ENCODE results near the gene STK24.
"Not testable (repeated sequence)": the region's sequence is repeated elsewhere in the genome, so short reads cannot be mapped to it uniquely, and the experiment has no call there.

STK24 gene
- 93.1 to 240 (median 134) reads per million in 17 experiments for total RNA-seq

DNA sequence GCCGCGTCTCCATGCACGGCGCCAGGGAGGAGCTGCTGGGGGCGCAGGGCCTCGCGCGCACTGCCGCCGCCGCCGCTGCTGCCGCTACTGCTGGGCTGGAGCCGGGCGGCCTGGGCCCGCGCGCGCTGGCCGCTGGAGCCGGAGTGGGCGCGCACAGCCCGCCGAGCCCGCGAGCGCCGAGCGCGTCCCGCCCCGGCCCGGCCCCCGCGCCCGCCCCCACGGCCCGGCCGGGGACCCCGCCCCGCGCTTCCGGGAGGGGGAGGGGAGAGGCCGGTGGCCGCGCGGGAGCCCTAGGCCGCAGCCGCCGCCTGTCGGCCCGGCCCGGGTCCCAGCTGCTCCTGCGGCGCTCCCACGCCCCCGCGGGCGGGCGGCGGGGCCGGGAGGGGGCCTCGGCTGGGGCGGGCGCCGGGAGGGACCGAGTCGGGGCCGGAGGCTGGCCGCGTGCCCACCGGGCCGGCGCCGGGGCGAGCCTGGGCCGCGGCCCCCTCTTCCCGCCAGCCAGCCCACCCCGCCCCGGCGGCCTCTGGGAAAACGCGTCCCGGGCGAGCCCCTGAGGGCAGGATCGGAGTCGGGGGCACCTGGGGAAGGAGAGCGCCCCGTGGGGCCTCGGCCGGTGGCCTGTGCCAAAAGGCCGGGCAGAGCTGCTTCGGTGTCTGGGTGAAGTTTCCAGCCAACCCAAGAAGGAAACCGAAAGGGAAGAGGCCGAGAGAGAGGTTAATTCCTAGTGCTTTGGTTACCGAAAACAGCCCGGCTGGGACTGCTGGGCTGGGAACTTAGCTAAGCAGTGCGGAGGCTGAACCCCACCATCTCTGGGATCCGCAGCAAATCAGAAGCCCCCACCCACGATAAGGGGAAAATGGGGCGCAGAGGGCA is at the start of gene STK24:
STK24 (minus strand) TSS at position 145 of the 873 bp plus-strand sequence. CDS start 321 bp downstream, outside the sequence.
- peak; percentile 83 to 97 (median 90) for DNase-seq

DNA sequence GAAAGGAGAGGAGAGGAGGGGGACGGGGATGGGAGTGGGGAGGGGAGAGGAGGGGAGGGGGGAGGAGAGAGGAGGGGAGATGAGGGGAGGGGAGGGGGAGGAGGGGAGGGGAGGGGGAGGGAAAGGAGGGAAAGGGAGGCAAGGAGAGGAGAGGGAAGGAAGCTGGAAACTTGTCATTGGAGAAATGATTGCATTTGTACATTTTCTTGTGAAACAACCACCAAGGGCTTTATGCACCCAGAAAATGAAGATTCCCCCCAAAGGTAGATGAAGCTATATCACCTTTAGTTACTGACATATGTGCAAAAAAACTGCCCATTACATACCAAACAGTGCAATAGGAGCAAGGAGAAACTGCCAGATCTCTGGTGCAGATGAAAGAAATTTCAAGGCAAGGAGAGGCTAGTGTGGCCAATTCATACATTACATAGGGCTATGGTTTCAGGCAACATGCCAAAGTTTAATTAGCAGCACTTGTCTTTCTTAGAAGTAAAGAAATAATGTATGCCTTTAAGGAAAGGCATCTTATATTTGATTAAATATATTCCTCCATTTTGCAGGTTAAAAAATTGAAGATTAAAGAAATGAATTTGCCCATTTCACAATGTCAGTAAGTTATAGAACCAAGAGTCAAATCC is 49.5 kb upstream of the STK24 start:
- DNase-seq, result no peak

DNA sequence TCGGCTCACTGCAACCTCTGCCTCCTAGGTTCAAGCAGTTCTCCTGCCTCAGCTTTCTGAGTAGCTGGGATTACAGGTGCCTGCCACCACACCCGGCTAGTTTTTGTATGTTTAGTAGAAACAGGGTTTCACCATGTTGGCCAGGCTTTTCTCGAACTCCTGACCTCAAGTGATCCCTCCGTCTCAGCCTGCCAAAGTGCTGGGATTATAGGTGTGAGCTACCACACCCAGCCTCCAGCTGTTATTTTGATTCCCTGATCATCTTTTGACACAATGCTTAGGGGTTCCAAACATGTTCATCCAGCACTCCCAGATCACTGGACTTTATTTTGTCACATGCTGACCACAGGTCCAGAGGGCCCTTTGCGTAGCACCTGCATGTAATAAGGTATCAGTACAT is 47.7 kb upstream of the STK24 start:
- not testable (repeated sequence) for DNase-seq

DNA sequence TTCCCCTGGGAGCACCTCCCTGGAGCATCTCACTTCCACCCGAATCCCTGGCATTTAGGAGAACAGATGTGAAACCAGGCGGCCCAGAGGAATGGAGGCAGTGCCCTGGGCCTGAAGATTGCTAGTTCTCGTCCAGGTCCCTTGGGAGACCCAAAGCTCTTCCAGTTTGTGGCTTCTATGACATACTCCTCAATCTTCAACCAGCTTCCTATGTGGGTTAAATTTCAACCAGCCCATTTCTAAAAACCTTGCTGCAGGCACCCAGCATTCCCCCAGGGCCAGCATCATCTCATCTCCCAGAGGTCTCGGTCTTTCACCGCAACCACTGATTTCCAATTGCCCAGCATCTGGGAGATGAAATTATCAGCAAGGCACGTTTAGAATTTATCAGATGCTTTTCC is 46.0 kb upstream of the STK24 start:
- no peak for DNase-seq

DNA sequence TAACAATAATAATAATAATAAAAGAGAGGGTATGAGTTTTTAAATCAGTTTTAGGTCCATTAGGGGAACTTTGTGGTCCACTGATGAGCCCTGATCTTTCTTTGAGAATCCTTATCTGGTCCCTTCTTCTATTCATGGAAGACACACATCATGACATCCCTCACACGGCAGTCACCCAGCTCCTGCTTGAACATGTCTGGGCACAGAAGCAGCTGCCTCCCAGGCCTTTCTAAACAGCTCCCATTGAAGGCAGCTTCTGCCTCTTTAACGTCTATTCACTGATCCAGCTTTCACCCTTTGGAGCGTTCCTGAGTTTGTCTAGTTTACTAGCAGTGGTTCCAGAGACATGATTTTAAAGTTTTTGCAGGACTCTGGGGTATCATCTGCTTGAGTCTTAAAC is 42.6 kb upstream of the STK24 start:
- no peak for DNase-seq

DNA sequence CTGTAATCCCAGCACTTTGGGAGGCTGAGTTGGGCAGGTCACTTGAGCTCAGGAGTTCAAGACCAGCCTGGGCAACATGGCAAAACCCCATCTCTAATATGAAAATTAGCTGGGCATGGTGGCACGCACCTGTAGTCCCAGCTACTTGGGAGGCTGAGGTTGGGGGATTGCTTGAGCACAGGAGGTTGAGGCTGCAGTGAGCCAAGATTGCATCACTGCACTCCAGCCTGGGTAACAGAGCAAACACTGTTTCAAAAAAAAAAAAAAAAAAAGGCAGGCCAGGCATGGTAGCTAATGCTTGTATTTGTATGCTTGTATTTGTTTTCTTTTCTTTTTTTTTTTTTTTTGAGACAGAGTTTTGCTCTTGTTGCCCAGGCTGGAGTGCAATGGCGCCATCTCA is 38.7 kb upstream of the STK24 start:
- not testable (repeated sequence) for DNase-seq

DNA sequence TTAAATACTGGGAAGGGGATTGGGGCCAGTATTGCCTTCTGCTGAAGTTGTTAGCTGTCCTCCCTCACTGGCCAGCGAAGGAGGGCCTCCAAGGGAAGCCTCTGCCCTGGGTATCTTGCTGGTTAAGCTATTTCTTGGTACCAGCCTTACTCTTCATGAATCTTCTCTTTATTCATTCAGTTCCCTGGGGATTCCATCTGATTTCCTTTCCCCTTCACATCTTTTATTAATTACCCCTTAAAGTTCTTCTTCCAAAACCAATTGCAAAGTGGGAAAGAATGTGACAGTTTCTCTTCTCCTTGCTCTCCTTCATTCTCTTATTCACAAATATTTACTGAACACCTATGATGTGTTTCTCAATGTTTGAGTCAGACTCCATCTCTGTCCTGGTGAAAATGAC is 36.7 kb upstream of the STK24 start:
- no peak for DNase-seq

DNA sequence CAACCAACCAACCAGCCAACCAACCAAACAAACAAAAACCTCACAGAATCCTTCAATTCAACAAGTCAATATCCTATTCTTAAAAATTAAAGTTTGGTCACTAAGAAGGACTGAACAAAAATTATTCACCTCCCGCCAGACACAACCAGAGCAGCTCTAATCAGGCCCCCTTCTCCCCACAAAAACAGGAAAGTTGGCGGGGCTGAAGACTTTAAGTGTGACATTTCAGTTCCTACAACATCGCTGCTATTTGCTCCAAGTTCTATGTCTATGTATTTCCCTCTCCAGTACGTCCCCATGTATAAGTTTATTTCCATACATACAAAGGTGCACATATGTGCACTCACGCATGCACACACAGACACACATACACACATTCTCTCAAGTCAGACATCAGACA is 32.8 kb upstream of the STK24 start:
- peak in 3 of 4 experiments; percentile 17 to 67 (median 42) for DNase-seq

DNA sequence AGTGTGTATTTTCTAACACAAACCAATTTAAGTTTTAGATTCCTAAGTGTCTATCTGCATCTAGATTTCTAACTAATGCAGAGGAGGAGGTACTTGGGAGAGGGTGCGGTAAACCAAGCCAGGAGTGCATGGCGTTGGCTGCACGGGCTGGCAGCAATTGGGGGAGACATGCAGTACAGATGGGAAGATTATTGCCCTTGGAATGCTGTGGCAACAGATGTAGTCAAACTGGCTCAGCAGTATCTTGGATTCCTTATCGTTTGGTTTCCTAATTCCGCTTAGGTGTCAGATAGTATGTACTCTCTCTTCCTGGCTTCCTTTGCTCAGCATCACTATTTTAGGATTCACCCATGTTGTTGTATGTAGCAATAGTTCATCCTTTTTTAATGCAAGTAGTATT is 29.4 kb upstream of the STK24 start:
- DNase-seq, result no peak

DNA sequence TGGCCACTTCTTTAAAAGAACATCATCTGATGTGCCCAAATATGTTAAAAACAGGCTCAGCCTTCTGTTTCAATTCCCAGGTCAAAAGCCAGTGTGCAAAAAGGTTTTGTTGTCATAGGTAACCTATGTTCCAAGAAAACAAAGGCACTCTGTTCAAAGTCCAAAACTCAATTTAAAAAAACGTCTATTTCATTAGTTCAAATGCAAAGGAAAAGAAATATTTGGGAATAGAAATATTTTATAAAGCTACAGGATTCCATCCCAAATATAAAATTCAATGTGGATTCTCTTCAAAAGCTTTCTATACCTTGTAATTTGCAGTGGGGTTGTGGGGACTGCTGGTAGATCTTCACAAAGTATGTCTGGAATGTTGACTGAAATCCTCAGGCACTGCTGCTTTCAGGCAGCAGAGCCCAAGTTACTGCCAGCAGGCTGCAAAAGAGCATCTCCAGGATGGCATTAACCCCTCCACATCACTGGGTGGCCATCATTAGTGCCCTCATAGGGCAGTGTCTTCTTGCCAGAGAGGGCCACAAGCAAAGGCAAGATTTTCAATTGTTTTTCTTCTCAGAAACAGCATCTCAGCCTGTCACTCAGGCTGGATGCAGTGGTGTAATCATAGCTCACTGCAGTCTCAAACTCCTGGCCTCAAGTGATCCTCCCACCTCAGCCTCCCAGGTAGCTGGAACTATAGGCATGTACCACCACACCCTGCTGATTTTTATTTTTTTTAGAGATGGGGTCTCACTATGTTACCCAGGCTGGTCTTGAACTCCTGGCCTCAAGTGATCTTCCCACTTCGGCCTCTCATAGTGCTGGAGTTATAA is 22.8 kb upstream of the STK24 start:
- no peak for DNase-seq

DNA sequence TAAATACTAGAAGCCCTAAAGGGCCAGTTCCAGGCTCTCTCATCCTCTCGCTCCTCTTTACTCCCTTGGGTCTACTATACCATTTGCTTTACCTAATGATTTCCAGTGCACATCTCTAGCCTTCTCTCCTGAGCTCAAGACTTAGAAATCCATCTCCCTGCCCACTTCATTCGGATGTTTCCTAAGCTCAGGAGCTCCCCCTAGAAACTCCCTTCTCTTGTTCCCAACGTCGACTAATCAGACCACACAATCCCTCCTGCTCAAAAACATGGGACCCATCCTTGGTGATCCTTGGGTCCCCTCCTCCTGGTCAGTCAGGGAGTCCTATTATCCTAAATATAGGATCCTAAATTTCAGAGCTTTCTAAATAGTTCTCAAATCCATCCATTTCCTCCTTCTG is 21.1 kb upstream of the STK24 start:
- DNase-seq, result peak in 1 of 4 experiments; percentile 9

DNA sequence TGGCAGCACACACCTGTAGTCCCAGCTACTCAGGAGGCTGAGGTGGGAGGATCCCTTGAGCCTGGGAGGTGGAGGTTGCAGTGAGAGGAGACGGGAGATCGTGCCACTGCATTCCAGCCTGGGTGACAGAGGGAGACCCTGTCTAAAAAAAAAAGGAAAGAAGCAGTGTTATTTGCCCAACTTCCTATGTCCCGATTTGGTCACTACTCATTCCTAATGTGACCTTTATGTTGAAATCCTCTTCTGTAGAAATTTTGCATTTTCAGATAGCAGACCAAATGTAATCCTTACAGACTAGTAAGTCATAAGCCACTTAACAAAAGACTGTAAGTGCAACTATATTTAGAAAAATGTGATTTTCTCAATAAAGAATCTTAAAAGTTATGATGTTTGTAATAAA is 18.2 kb upstream of the STK24 start:
- DNase-seq, result peak in 3 of 4 experiments; percentile 29 to 80 (median 80)

DNA sequence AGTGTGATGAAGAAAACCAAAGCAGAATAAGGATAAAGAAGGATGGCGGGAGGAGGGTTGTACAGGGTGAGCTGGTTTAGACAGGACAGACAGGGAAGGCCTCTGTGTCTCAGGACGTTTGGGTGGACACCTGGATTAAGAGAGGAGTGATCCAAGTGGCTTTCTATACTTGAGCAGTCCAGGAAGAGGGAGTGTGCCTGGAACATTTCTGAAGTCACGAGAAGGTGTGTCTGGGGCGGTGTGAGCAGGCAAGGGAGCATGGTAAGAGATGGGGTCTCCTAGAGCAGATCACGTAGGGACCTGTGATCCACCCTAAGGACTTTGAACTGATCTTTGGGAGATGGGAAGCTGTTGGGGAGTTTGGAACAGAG is 15.4 kb upstream of the STK24 start:
- DNase-seq, result no peak

DNA sequence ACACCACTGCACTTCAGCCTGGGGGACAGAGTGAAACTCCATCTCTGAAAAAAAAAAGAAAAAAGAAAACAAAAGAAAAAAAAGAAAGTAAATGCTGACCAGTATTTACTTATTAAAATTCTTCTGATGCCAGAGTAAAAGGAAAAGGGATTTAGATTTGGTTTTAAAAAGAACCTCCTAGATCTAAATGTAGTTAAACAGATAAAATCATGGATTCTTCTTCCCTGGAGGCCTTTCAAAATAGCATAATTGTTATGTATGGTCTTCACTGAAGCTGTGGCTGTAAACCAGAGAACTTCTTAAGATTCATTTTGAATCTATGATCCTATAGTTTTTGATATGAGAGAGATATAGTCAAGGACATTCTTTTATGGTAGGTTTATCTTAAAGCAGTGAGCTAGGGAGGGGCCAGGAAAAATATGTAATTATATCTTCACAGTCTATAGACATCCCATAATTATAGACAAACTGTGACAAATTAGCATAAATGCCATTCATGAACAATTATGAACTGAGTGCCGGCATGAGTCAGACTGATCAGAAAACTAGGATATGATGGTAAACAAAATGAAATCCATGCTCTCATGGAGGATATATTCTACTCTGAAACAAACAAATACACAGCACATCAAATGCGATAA is 14.9 kb upstream of the STK24 start:
- DNase-seq, result no peak

DNA sequence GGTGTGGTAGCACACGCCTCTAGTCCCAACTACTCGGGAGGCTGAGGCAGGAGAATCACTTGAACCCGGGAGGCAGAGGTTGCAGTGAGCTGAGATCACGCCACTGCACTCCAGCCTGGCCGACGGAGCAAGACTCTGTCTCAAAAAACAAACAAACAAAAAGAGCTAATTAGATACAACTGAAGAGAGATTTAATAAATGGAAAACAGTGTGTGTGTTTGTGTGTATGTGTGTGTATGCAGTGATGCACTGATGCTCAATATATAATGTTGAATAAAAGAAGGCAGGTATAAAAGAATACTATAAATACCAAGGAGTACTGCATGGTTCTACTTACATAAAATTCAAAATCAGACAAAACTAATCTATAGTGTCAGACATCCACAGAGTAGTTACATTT is 13.6 kb upstream of the STK24 start:
- not testable (repeated sequence) for DNase-seq

DNA sequence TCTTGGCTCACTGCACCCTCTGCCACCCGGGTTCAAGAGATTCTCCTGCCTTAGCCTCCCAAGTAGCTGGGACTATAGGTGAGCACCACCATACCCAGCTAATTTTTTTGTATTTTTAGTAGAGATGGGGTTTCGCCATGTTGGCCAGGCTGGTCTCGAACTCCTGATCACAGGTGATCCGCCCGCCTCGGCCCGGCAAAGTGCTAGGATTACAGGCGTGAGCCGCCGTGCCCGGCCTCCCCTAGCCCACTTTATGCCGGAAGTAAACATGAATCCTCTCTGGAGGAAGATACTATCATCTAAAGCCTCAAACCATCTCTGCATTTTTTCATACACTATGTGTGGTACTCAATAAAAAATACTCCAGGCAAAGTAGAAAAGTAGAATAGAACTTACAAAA is 12.6 kb upstream of the STK24 start:
- DNase-seq, result not testable (repeated sequence)

DNA sequence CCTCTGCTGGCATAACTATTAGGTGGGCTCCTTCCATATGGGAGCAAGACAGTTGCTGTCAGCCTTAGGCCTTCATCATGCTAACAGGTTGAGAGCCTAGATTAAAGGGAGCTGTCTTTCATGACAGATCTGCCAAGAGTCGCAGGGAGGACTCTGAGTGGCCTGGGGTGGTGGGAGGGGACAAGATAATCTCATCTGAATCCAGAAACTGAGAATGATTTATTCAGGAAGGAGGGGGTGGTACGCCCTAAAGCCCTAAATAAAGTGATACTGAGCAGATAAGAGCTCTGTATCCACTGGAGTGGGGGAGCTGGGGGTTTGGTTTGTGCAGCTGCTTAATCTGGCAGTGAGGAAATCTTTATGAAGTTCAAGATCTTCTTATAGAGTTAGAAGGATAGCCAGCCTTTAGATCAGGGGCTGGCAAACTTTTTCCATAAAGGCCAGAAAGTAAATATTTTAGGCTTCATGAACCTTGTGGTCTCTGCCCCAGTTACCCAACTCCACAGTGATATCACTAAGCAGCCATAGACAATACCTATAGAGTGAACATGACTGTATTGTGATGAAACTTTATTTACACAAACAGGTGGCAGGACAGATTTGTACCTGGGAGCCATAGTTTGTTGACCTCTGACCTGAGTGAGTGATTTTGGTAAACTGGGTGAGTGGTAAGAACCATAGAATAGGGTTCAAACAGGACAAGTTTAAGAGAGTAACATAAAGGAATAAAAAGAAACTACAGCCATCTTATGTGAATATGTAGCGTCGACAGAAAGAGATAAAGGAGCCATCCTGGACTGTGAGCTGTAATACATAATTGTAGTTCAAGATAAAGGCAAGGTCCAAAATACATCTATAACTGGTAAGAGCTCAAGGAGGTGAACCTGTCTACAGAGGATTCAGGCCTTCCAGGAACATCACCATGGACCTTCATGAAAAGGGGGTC is 9.8 kb upstream of the STK24 start:
- no peak for DNase-seq

DNA sequence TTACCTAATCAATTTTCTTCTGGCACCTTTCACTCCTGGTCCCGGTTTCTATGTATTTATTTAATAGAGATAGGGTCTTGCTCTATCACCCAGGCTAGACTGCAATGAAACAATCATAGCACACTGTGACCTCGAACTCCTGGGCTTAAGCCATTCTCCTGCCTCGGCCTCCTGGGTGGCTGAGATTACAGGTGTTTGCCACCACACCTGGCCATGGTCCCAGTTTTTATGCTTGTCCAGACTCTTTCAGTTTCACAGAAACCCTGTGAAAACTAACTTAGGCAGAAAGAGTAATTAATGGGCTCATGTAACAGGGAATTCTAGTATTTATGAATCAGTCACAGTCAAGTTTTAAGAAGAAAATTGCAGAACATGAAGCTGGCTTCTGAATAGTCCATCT is 9.0 kb upstream of the STK24 start:
- no peak for DNase-seq

DNA sequence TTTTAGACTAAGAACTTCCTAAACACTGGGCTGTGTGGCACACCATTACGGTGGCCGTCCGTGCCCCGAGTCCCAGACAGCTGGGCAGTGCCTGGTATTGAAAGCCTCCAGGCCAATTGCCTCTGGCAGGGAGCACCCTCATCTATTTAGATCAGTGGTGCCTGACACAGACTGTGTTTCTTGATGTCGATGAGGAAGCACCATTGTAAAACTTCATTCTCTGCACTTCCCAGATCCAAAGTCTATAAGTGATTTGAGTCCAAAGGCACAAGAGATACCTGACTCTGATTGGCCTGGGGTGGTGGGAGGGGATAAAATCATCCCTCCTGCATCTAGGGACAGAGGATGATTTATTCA is 8.5 kb upstream of the STK24 start:
- no peak for DNase-seq

DNA sequence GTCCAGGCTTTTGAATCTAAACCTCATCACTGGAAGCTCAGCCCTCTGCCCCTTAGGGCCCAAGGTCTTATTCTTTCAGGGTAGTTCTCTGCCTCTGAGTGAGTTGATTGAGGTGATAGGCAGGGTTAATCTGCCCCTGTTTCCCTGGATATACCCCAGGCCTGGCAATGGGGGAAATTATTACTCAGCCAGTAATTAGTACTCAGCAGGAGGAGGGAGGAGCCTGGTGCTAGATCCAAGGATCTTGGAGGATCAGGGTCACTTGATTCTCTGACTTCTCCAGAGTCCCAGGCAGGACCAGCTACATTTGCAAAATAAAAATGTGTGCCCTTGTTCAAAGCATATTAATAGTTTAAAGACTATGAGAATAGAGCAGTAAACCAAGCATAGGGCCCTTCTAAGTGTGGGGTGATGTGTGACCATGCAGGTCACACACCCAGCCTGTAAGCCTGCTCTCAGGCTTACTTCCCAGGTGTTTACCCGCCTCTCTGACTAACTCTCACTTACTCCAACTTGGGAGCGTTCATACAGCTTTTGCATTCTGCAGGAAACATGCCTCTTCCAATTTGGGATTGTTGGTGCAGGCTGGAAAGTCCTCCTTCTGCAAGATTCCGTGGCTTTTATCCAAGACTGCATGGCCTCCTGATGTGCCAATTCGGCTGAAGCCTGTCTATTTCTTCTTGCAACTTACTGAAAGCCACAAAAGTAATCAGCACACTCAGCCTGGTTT is 7.9 kb upstream of the STK24 start:
- no peak for DNase-seq

DNA sequence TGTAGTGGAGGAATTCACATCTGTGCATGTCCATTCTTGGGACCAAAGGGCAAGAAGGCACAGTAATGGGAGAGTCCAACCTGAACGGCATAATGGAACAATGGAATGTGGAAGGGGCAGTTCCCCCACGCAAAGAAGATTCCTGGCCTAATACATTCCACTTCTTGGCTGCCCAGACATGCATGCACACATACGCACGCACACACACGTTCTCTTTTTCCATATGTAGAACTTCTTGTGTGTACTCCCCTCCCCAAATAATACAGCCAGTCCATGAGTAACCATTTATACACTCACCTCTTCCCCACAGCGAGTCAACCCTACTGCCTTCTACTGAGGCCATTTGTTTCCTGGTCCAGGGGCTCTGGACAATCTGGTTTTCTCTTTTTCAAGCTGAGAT is 6.0 kb upstream of the STK24 start:
- no peak for DNase-seq

Data from suppressor macrophage (primary cell).